Activated CD8-positive, alpha-beta memory T cell treated with anti-CD3 and anti-CD28 coated beads for 4 hours (primary cell): ENCODE measurements around the gene NOS1AP.
"Not testable (repeated sequence)": the region's sequence is repeated elsewhere in the genome, so short reads cannot be mapped to it uniquely, and the experiment has no call there.

ENCODE experiments used
- DNase-seq, 2 donors: peaks; one replicate each; pipeline ENCODE4 v3.0.0-alpha.2; 2020; ENCODE audit warnings: low read depth in 2 of 2

Gene NOS1AP

GRCh38 chr1:162327144-162327787 lies 257.8 kb downstream of the NOS1AP start:
- no peak for DNase-seq

- DNase-seq, result no peak
Measured at GRCh38 chr1:162327788-162328165, 258.3 kb downstream of the NOS1AP start.

GRCh38 chr1:162328512-162328911 lies 259.0 kb downstream of the NOS1AP start:
- no peak for DNase-seq

GRCh38 chr1:162329826-162330225 lies 260.3 kb downstream of the NOS1AP start:
- DNase-seq, result no peak

- no peak for DNase-seq
Measured at GRCh38 chr1:162333991-162334390, 264.5 kb downstream of the NOS1AP start.

GRCh38 chr1:162335126-162335525 lies 265.6 kb downstream of the NOS1AP start:
- DNase-seq, result no peak

GRCh38 chr1:162336621-162337285 lies 267.3 kb downstream of the NOS1AP start:
- no peak for DNase-seq

- DNase-seq, result no peak
Measured at GRCh38 chr1:162342452-162342983, 273.0 kb downstream of the NOS1AP start.

- no peak for DNase-seq
Measured at GRCh38 chr1:162343470-162343869, 274.0 kb downstream of the NOS1AP start.

GRCh38 chr1:162347281-162347680 lies 277.8 kb downstream of the NOS1AP start:
- DNase-seq, result no peak

GRCh38 chr1:162349635-162350330 lies 280.3 kb downstream of the NOS1AP start:
- DNase-seq, result no peak

GRCh38 chr1:162351246-162351842 lies 281.9 kb downstream of the NOS1AP start:
- no peak for DNase-seq

GRCh38 chr1:162351874-162352273 lies 282.4 kb downstream of the NOS1AP start:
- DNase-seq, result not testable (repeated sequence)

GRCh38 chr1:162353078-162353477 lies 283.6 kb downstream of the NOS1AP start:
- DNase-seq, result no peak

GRCh38 chr1:162353702-162354101 lies 284.2 kb downstream of the NOS1AP start:
- DNase-seq, result no peak

GRCh38 chr1:162357681-162358266 lies 288.3 kb downstream of the NOS1AP start:
- DNase-seq, result no peak

GRCh38 chr1:162358928-162359327 lies 289.4 kb downstream of the NOS1AP start:
- DNase-seq, result no peak

- no peak for DNase-seq
Measured at GRCh38 chr1:162359523-162360236, 290.2 kb downstream of the NOS1AP start.

GRCh38 chr1:162360237-162360873 lies 290.9 kb downstream of the NOS1AP start:
- DNase-seq, result no peak

GRCh38 chr1:162360874-162361260 lies 291.4 kb downstream of the NOS1AP start:
- DNase-seq, result no peak

- DNase-seq, result no peak
Measured at GRCh38 chr1:162361349-162361748, 291.9 kb downstream of the NOS1AP start.
